H1 (cell line): Measurements from ENCODE around the gene STAT4. TPM values are rescaled to one million over a fixed set of nuclear protein-coding genes. Genes with fewer than 3 reads are reported as not detected.

Experiments
- CTCF ChIA-PET: fragments of 300-600 bp; sonication (Branson Sonifier 250); formaldehyde crosslinking; loops from one replicate; lab custom pipeline; 2021; ENCODE audit not compliant: partially characterized antibody; lab: Charles Lee
- POLR2A ChIA-PET: fragments of 300-600 bp; sonication (Branson Sonifier 250); formaldehyde crosslinking; loops from one replicate; lab custom pipeline; 2021; ENCODE audit warnings: inconsistent platforms; ENCODE audit not compliant: partially characterized antibody; lab: Charles Lee
- DNase-seq, 2 experiments: peaks; one replicate each; pipeline versions ENCODE4 v3.0.0 to v3.0.0-alpha.2; 2010 to 2022; ENCODE audit warnings: low spot score in 2 of 2, low read depth in 1 of 2, mixed read lengths in 1 of 2
- FAIRE-seq: peaks from 2 replicates; lab custom pipeline; 2011; peaks lifted over from hg19 to GRCh38; lab: Jason Lieb, UNC
- H2AFZ ChIP-seq: 2 replicates; pipeline ENCODE4 v1.8.1; 2012; ENCODE audit warnings: low read length, inconsistent platforms
- H2AK5ac ChIP-seq: 2 replicates; pipeline ENCODE4 v1.6.1; 2013; ENCODE audit warnings: low read depth, low read length
- H2BK120ac ChIP-seq: replicated peaks from 2 replicates; pipeline ENCODE3; 2013; ENCODE audit warnings: low read depth, low read length, inconsistent platforms
- H2BK12ac ChIP-seq: 2 replicates; pipeline ENCODE4 v1.6.1; 2013; ENCODE audit warnings: low read depth, low read length
- H2BK15ac ChIP-seq: 2 replicates; pipeline ENCODE4 v1.6.1; 2013; ENCODE audit warnings: low read length
- H2BK20ac ChIP-seq: 2 replicates; pipeline ENCODE4 v1.6.1; 2013; ENCODE audit warnings: low read length
- H2BK5ac ChIP-seq: 2 replicates; pipeline ENCODE4 v1.6.1; 2013; ENCODE audit warnings: low read depth, low read length
- H3K14ac ChIP-seq: 2 replicates; pipeline ENCODE4 v1.6.1; 2013; ENCODE audit warnings: inconsistent platforms; ENCODE audit not compliant: insufficient read length
- H3K18ac ChIP-seq: 2 replicates; pipeline ENCODE4 v1.6.1; 2013; ENCODE audit warnings: low read length; ENCODE audit errors: extremely low read depth
- H3K23ac ChIP-seq: 2 replicates; pipeline ENCODE4 v1.6.1; 2013; ENCODE audit warnings: inconsistent platforms; ENCODE audit not compliant: insufficient read length
- H3K23me2 ChIP-seq: 2 replicates; pipeline ENCODE4 v1.6.1; 2013; ENCODE audit warnings: low read depth, low read length
- H3K27ac ChIP-seq: 2 replicates; pipeline ENCODE4 v1.6.1; 2011; ENCODE audit warnings: low read depth, low read length, inconsistent platforms
- H3K27me3 ChIP-seq, 4 experiments: replicated peaks in 1 of 4; 1 replicate in 1 of 4; 2 replicates in 3 of 4; pipeline versions ENCODE4 v1.6.1 to v1.8.1; 2011 to 2013; ENCODE audit warnings: low read length in 3 of 4, mild to moderate bottlenecking in 3 of 4, inconsistent platforms in 2 of 4, mixed read lengths in 2 of 4, moderate library complexity in 1 of 4; ENCODE audit not compliant: control insufficient read depth in 3 of 4, insufficient read depth in 3 of 4; ENCODE audit errors: extremely low read depth in 1 of 4
- H3K36me3 ChIP-seq, 4 experiments: 2 replicates each; pipeline versions ENCODE4 v1.6.1 to v1.8.1; 2011 to 2013; ENCODE audit warnings: mild to moderate bottlenecking in 4 of 4, low read length in 3 of 4, moderate library complexity in 2 of 4, control low read depth in 1 of 4, inconsistent platforms in 1 of 4; ENCODE audit not compliant: insufficient read depth in 4 of 4, control insufficient read depth in 2 of 4
- H3K4ac ChIP-seq: replicated peaks from 2 replicates; pipeline ENCODE3; 2013; ENCODE audit warnings: low read length, low read depth, mixed read lengths, inconsistent platforms; ENCODE audit not compliant: insufficient read length
- H3K4me1 ChIP-seq, 4 experiments: replicated peaks in 1 of 4; 1 replicate in 1 of 4; 2 replicates in 3 of 4; pipeline versions ENCODE4 v1.6.1 to v1.8.1; 2011 to 2013; ENCODE audit warnings: low read length in 3 of 4, inconsistent platforms in 2 of 4, mixed read lengths in 1 of 4; ENCODE audit not compliant: insufficient read depth in 4 of 4, control insufficient read depth in 3 of 4
- H3K4me2 ChIP-seq, 2 experiments: 2 replicates each; pipeline versions ENCODE4 v1.6.1 to v1.8.1; 2011 to 2013; ENCODE audit warnings: low read depth in 2 of 2, low read length in 2 of 2, control low read depth in 1 of 2, inconsistent platforms in 1 of 2, mild to moderate bottlenecking in 1 of 2; ENCODE audit not compliant: insufficient read depth in 1 of 2
- H3K4me3 ChIP-seq, 4 experiments: fragments of 200-600, 300-600 bp in 1 of 4; sonication (generic), shearing (Covaris generic), sonication (Bioruptor Twin) in 1 of 4; 2 replicates each; pipeline versions ENCODE4 v1.5.1 to v1.8.1; 2011 to 2016; ENCODE audit warnings: low read length in 4 of 4, low read depth in 3 of 4, control low read depth in 2 of 4, inconsistent platforms in 2 of 4, mild to moderate bottlenecking in 2 of 4, mixed read lengths in 1 of 4, moderate library complexity in 1 of 4; ENCODE audit not compliant: insufficient read depth in 2 of 4; ENCODE audit errors: extremely low read depth in 1 of 4
- H3K56ac ChIP-seq: replicated peaks from 2 replicates; pipeline ENCODE3; 2013; ENCODE audit warnings: low read depth, mild to moderate bottlenecking, mixed read lengths, low read length, inconsistent platforms; ENCODE audit not compliant: insufficient read length
- H3K79me1 ChIP-seq: 2 replicates; pipeline ENCODE4 v1.6.1; 2013; ENCODE audit warnings: low read depth, low read length, control low read depth
- H3K79me2 ChIP-seq, 2 experiments: 2 replicates each; pipeline versions ENCODE4 v1.6.1 to v1.8.1; 2012 to 2013; ENCODE audit warnings: low read length in 2 of 2, mild to moderate bottlenecking in 2 of 2, inconsistent platforms in 1 of 2; ENCODE audit not compliant: insufficient read depth in 2 of 2, control insufficient read depth in 1 of 2
- H3K9ac ChIP-seq, 4 experiments: replicated peaks in 1 of 4; 1 replicate in 1 of 4; 2 replicates in 3 of 4; pipeline versions ENCODE4 v1.6.1 to v1.8.1; 2011 to 2013; ENCODE audit warnings: low read depth in 3 of 4, low read length in 3 of 4, control low read depth in 2 of 4, mild to moderate bottlenecking in 2 of 4, moderate library complexity in 2 of 4, inconsistent platforms in 1 of 4; ENCODE audit errors: extremely low read depth in 1 of 4
- H3K9me3 ChIP-seq, 2 experiments: 2 replicates each; pipeline versions ENCODE4 v1.6.1 to v1.8.1; 2012 to 2013; ENCODE audit warnings: mild to moderate bottlenecking in 2 of 2, moderate library complexity in 2 of 2, control low read depth in 1 of 2, inconsistent platforms in 1 of 2, low read depth in 1 of 2, low read length in 1 of 2, mixed read lengths in 1 of 2; ENCODE audit not compliant: insufficient read depth in 2 of 2
- H4K20me1 ChIP-seq, 2 experiments: replicated peaks in 1 of 2; 2 replicates each; pipeline versions ENCODE3 to v1.8.1; 2011 to 2013; ENCODE audit warnings: inconsistent platforms in 2 of 2, low read length in 2 of 2, mild to moderate bottlenecking in 1 of 2; ENCODE audit not compliant: insufficient read depth in 2 of 2, control insufficient read depth in 1 of 2
- H4K5ac ChIP-seq: 2 replicates; pipeline ENCODE4 v1.6.1; 2013; ENCODE audit warnings: low read length, low read depth, mixed read lengths, inconsistent platforms; ENCODE audit not compliant: insufficient read length
- H4K8ac ChIP-seq: 2 replicates; pipeline ENCODE4 v1.8.0; 2013; ENCODE audit warnings: mild to moderate bottlenecking, moderate library complexity, low read length, inconsistent platforms; ENCODE audit not compliant: insufficient read depth; ENCODE audit errors: extremely low read depth
- H4K91ac ChIP-seq: replicated peaks from 2 replicates; pipeline ENCODE3; 2013; ENCODE audit warnings: low read length, mixed read lengths, inconsistent platforms; ENCODE audit not compliant: insufficient read length
- CBX5 ChIP-seq: fragments of 300-800, 300-1000 bp; sonication (generic); IDR thresholded peaks from 2 replicates; pipeline ENCODE4 v1.7.1; 2016; ENCODE audit warnings: antibody characterized with exemption, low read length, low read depth
- GTF2F1 ChIP-seq: IDR thresholded peaks from 2 replicates; pipeline ENCODE4 v1.6.1; 2012; ENCODE audit warnings: low read depth, low read length, improper control_type of control experiment, borderline replicate concordance
- JUND ChIP-seq: IDR thresholded peaks from 2 replicates; pipeline ENCODE4 v1.6.1; 2011; ENCODE audit warnings: mild to moderate bottlenecking, improper control_type of control experiment, low read length
- POLR2A ChIP-seq, 2 experiments: IDR thresholded peaks; 1 replicate in 1 of 2; 2 replicates in 1 of 2; pipeline ENCODE4 v1.6.1; 2011; ENCODE audit warnings: low read depth in 2 of 2, low read length in 2 of 2, mild to moderate bottlenecking in 2 of 2; ENCODE audit errors: control extremely low read depth in 1 of 2
- POLR2AphosphoS5 ChIP-seq: IDR thresholded peaks from 2 replicates; pipeline ENCODE4 v1.6.1; 2011; ENCODE audit warnings: low read depth, low read length
- SP1 ChIP-seq: IDR thresholded peaks from 2 replicates; pipeline ENCODE4 v1.6.1; 2011; ENCODE audit warnings: low read depth, low read length
- SP4 ChIP-seq: IDR thresholded peaks from 2 replicates; pipeline ENCODE4 v1.6.1; 2012; ENCODE audit warnings: low read length, inconsistent platforms
- SUZ12 ChIP-seq: fragments of 200-600 bp; sonication (generic); IDR thresholded peaks from 2 replicates; pipeline ENCODE4 v1.6.1; 2012; ENCODE audit warnings: mild to moderate bottlenecking, inconsistent platforms, low read length, moderate library complexity, mixed read lengths
- WGBS, 2 experiments: shearing (Covaris generic) in 1 of 2; methylation state at CpG; one replicate each; pipeline versions ENCODE4 v1.1.6 to v1.1.7; 2013 to 2015; ENCODE audit warnings: low lambda C conversion rate in 2 of 2, mixed read lengths in 2 of 2, inconsistent platforms in 1 of 2, low coverage in 1 of 2, missing lambda C conversion rate in 1 of 2; ENCODE audit not compliant: insufficient replicate concordance in 2 of 2, insufficient coverage in 1 of 2, insufficient read length in 1 of 2; ENCODE audit errors: extremely low coverage in 1 of 2, missing lambda C conversion rate in 1 of 2; 5-methylcytosine and 5-hydroxymethylcytosine counted together
- polyA plus RNA-seq, 7 experiments: library from polyadenylated mRNA; depleted of rRNA in 3 of 7; stranded (reverse) in 5 of 7; unstranded in 2 of 7; fragments of >200 nt in 5 of 7; fragments of 200-250 nt in 2 of 7; gene quantifications; 1 replicate in 5 of 7; 2 replicates in 1 of 7; 4 replicates in 1 of 7; pipeline versions ENCODE4 v1.2.1 to v1.2.3, GENCODE V29; 2011 to 2013; ENCODE audit warnings: missing spikeins in 2 of 7, mixed read lengths in 2 of 7
- total RNA-seq: library from RNA; stranded (reverse); fragmentation: NEBNext Ultra II Directional; extraction: Animal tissue kit (Norgen Biotek cat#: 25700); gene quantifications from 2 replicates; pipeline ENCODE4 v1.2.1, GENCODE V29; 2021

The STAT4 gene
- total and polyA plus RNA-seq, 2 of the 8 experiments (the other 6 are each of a cell fraction or from before 2014, with no cell fraction given) = 0.36 to 0.63 TPM

DNA sequence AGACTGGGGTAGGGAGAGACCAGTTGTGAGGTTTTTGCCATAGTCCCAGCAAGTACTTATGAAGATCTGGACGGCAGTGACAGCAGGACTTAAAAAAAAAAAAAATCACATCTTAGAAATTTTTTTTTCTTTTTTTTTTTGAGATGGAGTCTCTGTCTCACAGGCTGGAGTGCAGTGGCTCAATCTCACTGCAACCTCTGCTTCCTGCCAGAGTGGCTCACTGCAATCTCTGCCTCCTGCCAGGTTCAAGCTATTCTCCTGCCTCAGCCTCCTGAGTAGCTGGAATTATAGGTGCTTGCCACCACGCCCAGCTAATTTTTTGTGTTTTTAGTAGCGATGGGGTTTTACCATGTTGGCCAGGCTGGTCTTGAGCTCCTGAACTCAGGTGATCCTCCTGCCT, 22.4 kb upstream of the STAT4 start:
- Histone ChIP-seq H3K56ac (no peak overlapping the region), H2AK5ac (no peak overlapping the region), H4K91ac (no peak overlapping the region), H2AFZ (no peak overlapping the region), H3K4me1 (peaks cover 0 to 3% (median 0%) of the 10 kb centered on the region in 4 experiments; a peak in 1 of 7 replicates), H4K5ac (no peak overlapping the region), H3K9me3 (no peaks in the 10 kb centered on the region), H2BK12ac (no peak overlapping the region), H4K8ac (no peak overlapping the region), H3K23me2 (no peaks in the 10 kb centered on the region), H3K36me3 (no peaks in the 10 kb centered on the region), H3K4ac (no peak overlapping the region), H4K20me1 (no peaks in the 10 kb centered on the region), H3K18ac (no peak overlapping the region), H3K4me2 (no peak overlapping the region), H3K79me2 (no peaks in the 10 kb centered on the region), H3K9ac (no peak overlapping the region), H3K4me3 (no peak overlapping the region), H2BK120ac (no peak overlapping the region), H3K27ac (no peak overlapping the region), H3K23ac (no peak overlapping the region), H3K27me3 (no peaks in the 10 kb centered on the region), H2BK15ac (no peak overlapping the region), H3K14ac (no peak overlapping the region), H3K79me1 (no peaks in the 10 kb centered on the region), H2BK20ac (no peak overlapping the region), H2BK5ac (no peak overlapping the region)
- POLR2A ChIA-PET = interaction anchor here (1.1 kb wide), 1 partner anchor 25 kb away, joined by 3 read pairs; no protein-coding TSS in a partner anchor
- no peak for FAIRE-seq
- TF ChIP-seq JUND (no peak), CBX5 (no peak), POLR2A (IDR thresholded peaks at IDR 0.05; ENCODE audit: control extremely low read depth in 1 of 2, low read depth in 2 of 2, low read length in 2 of 2) (no peak), POLR2AphosphoS5 (no peak), SUZ12 (no peak), GTF2F1 (no peak), SP1 (no peak), SP4 (no peak)
- DNase-seq = no peak
- CTCF ChIA-PET = interaction anchor here (0.6 to 2.5 kb wide), 6 partner anchors 8 to 1774 kb away, joined by 3 to 11 read pairs (median 4); no protein-coding TSS in a partner anchor
- WGBS, 2 experiments = 84% methylated on average over 3 of the region's 3 CpGs; no CpG with 5 or more reads in 1 of the 2 experiments
